HG03575 (cell line): ENCODE data around the gene TCERG1L.

Experiments
- ATAC-seq: cut with Tn5 transposase; IDR thresholded peaks from one replicate; pipeline ENCODE4 v1.9.1; 2021; ENCODE audit not compliant: unreplicated experiment, insufficient number of reproducible peaks, low FRiP score; ENCODE audit errors: extremely low read depth

The TCERG1L gene

DNA sequence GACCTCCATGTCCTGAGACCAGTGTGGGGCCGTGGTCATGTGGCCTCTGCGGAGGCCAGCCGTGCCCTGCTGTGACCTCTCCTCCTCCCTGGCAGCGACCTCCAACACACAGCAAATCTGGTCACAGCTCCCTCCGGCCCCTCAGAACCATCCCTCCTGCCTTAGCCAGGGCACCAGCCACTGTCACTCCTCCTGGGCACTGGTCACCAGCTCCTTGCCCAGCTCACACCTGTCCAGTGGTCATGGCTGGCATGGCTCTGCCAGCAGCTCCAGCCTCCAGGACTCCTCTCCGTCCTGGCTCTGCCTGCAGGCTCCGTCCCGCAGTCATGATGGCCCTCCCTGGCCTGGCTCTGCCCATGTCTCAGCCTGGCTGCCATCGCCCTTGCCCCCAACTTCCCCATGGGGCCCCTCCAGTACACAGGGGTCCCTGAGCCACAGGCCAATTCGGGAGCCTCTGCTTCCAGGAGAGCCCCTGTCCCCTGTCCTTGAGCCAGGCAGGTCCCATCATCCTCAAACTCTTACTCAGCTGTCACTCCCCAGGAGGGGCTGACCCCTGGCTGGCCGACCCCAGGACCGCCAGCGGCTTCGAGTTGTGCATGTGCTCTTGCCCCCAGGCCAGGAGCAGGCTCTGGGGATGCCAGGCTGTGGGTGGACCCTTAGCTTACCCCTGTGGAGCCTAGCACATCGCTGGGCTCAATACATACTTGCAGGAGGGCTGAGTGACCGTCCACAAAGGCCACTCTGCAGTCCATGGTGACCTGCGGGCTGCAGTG, 92.5 kb downstream of the TCERG1L start:
- ATAC-seq, result no peak

DNA sequence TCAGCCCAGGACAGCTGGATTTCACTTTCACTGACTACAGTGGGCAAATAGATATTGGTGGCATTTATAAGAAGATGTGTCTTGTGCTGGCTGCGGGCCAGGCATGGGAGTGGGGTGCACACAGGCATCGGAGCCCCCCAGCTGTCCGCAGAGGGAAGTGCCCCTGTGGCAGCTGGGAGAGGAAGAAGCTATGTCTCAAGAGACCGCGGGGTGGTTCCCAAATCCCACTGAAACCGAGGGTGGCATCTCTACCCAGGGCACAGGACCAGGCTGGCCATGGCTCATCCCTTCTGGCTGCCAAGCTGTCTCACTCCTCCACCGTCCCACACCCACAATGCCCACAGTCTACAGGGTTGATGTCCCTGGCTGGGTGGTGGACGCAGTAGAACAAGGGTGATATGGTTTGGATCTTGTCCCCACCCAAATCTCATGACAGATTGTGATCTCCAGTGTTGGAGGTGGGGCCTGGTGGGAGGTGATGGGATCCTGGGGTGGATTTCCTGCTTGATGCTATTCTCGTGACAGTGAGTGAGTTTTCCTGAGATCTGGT, 94.8 kb downstream of the TCERG1L start:
- no peak for ATAC-seq

DNA sequence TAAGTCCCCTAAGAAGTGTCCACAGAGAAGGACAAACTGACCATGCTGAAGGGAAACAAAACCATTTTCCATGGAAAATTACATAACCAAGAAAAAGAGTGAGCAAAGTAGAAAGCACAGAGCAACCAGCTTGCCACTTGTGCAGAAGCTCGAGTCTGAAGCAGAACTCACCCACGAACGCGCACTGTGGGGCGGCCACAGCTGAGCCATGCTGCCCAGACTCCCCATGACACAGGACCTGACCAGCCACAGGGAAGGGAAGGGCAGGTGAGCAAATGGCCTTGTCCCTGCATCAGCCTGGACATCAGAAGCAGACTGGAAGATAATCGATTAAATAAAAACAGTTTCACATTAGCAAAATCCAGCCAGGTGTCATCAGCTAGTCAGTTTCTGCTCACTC, 95.7 kb downstream of the TCERG1L start:
- no peak for ATAC-seq

DNA sequence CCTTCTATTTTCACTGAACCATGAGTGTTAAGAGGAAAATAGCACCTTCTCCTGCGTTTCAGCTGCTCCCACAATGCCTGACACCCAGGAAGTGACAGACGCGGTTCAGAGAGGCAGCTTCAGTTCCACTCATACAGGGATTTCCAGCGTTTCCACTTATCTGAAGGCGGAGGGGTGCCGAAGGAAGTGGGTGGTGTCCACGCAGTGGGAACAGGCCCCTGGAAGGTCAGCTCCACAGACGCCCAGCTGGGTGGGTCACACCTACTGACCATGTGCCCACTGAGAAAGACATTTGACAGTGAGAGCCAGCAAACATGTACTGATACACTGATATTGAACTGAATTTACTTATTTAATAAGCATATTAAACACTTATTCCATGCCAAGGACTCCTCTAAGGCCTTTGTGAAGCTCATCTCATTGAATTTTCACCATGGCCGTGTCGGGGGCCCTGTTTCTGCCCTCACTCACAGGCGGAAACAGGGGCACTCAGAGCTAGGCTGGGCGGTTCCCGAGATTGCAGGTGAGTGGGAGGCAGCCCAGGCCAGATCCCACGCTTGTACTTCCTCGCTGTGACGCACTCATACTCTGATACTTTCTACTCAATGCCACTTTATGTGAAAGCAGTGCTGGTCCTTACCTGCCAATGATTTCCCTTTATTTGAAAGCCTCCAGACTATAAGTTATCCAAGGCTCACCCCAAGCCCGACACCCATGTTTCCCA, 96.8 kb downstream of the TCERG1L start:
- ATAC-seq, result no peak

DNA sequence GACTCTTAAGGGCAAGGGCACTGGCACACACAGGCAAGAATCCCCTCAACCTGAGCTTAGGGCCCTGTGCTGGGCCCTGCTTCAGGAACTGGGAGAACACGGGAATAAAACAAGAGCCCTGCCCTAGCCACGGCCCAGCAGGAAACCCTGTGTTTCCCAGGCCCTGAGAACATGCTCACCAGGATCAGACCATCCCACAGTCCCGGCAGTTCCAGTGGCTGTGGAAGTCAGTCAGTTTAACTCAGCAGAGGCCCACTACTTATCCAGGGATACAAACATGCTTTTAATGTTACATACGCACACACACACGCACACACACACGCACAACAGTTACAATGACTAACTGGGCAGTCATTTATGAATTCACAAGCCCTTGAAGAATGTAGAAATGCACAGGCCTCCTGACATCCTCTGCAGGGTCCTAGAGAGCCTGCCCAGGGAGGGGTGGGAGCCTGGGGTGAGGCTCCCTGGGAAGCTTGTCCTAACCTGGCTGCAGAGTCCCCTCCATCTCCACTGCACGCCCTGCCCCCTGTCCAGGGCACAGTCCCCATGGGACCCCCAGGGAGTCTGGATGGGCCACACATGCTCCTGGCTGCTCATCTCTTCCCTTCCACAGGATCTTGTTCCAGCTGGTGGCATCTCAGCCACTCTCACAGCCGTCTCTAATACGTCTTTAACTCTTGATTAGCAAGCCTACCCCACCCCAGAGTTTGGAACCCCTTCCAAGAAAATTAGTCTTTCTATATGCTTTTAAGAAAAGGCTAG, 97.6 kb downstream of the TCERG1L start:
- ATAC-seq, result no peak

DNA sequence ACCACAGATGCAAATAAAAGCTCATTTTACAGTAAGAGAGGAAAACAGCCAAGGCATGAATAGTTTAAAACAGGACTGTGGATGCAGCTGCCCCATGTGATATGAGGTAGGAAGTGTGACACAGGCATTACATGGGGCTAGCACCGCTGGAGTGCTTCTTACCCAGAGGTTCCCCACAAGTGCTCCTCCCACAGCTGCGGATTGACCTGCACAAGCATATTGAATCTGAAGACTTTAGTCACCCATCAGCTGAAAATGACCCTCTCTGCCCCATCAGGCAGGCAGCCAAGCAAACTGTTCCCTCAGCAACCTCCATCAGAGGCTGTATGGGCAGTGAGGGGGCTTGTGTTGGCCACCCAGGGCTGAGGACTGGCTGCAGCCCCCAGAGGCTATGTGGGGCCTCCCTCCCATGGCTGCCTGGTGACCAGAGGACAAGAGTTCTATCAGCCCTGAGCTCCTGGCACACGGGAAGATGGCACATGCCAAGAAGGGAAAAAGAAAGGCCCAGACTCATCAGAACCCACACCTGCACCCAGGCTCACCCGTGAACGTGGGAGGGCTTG, 98.7 kb downstream of the TCERG1L start:
- ATAC-seq, result no peak

DNA sequence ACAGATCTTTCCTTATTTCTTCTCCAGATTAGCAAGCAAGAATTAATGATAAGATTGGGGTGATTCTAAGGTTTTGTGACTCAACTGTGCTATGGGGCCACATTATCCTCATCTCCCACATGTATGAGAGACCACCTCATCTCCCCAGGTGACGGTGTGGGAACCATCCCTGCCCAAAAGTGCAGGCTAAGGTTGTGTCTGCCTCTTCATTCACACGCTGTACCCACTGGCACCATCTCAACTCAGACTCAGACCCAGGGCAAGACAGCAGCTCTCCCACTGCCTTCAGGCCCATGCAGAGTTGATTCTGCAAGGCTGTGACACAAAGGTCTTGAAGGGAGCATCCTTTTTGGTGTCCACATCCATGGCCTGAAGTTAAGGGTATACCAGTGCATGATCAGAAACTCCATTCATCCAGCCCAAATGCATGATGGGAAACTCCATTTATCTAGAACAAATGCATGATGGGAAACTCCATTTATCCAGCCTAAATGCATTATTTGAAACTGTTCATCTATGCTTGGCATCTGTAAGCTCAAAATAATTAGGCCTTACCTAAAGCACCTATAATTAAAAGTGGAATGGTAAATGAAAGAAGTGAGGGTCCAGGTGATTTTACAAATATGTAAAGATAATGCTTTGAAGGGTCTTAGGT, 99.4 kb downstream of the TCERG1L start:
- no peak for ATAC-seq

DNA sequence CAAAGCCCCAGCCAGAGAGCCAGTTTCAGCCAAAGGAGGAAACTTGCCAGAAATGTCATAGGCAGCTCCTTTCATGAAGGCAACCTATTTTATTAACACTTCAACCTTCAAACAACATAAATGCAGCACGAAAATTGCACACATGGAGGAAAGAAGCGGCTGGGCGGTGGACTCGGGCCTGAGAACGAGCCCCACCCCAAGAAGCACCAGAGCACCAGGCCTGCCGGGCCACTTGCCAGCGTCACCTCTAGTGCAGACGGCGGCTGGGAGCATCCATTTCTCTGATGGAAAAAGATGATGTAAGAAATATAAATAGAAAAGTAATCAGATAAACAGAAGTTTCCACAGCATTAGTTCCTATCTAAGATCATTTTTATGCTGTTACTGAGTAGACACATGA, 100.0 kb downstream of the TCERG1L start:
- ATAC-seq, result no peak

DNA sequence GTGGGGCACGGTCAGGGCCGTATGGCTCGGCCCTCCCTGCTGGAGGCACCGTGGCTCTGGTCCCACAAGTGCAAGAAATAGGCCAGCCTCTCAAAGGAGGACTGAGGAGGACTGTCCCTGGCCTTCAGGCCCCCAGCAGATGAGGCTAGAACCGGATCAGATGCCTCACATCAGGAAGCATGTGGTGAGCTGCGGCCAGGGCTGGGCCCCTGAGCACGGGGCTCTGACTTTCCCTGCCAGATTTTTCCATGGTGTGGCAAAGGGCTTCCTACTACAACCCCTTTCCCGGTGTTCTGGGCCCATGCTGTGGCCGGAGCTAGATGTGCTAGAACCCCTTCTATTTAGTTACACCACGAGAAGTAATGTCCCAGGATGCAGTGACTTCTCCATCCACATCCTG, 100.4 kb downstream of the TCERG1L start:
- ATAC-seq, result no peak

DNA sequence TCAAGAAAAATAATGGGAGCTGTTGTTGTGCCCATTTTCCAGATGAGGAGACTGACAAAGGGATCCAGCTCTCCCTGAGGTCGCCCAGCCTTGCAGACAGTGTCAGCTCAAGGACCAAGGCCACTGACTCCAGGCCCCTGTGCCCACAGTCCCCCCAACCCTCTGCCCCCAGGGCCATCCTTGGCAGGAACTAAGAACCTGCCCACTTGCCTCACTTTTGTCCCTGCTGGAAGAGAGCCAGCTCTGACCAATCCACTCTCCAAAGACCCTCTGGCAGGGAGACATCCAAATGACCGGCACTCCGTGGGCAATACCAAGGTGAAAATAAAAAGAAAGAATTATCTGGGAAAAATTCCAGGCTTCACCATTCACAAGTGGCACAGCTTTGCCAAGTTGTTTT, 101.3 kb downstream of the TCERG1L start:
- no peak for ATAC-seq

DNA sequence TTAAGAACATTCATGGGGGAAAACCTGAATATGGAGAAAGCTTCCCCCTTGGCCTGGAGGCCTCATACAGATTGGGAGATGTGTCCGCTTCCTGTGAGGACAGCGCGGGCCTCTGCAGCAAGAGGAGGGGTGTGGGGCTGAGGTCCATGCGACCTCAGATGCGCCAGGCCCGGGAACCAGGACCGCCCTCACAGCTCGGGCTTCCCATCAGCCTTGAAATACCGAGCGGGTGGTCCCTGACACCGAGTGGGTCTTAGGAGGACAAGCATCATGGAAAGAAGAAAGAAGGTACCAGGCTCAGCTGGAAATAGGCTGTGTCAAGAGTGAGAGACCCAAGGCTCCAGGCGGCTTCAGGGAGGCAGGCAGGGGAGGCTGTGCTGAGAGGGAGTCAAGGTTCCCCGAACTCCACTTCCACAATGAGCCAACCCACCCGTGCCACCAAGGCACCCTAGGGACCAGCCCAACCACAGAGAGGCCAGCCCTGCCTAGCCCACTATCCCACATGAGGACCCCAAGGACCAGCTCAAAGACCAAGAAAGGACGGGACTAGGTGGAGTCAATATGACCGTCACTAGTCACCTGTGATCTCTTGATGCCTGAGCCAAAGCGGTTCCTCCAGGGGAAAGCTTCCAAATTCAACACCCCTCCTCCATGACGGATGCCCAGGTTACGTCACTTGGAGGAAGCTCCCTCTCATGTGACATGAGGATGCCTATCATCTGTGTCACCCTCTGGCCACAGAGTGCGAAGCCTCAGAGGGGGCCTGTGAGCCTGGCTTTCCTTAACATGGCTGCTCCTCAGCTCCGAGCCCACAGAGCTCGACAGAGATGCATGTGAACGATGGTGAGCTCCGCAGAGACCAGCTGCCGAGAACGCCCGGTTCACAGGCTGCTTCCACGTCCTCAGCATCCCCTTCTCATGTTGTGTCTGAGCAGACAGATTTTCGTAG, 103.7 kb downstream of the TCERG1L start:
- ATAC-seq, result no peak

DNA sequence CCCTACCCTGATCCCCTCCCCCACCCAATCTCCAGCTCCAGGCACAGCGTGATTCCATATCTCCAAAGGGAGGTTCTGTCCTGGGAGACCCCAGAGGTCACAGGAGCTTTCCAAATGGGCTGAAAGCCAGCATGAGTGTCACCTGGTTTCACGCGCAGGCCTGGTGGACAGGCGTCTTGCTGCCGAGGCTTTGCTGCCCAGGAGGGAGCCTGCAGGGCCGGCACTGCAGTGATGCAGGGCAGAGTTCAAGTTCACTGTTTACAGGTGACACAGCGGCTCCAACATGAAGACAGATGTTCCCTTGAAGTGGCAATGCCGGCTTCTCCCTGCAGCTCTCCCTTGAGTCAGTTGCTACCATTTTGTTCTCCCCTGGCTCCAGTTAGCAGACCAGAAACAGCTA, 104.3 kb downstream of the TCERG1L start:
- no peak for ATAC-seq

DNA sequence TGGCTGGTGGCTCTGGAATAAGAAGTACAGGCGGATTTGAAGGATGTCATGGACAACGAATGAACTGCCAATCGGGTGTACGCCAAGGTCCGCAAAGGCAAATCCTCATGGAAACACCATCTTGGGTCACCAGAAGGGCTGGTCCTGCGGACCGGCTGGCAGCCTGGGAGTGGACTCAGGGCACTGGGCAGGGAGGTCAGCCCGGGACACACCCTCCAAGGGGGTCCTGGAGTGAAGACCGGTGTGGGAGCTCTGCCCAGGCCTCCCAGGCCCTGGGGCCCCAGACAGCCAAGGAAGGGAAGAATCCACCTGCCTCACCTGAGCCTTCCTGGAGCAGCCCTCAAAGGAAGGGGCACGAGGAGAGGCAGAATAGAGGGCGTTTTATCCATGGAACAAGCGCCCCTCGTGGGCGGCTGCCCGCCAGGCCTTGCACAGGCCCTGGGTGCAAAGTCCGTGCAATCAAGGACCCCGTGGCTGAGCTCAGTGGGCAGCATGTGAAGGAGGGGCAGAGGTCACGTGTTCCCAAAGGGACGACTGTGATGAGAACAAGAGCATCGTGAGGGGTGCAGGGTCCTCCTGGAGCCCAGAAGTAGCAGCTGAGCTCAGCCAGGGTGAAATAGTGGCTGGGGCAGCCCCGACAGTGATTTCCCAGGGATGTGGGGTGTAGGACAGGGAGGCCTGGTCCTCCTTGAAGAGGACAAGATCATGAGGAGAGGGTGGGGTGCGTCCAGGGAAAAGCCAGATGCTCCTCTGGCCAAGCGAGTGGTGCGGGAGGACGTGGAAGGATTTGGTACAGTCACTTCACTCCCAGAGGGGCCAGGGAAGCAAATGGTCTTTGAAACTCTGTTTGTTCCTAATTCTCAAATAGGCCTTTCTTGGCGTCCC, 105.2 kb downstream of the TCERG1L start:
- no peak for ATAC-seq

DNA sequence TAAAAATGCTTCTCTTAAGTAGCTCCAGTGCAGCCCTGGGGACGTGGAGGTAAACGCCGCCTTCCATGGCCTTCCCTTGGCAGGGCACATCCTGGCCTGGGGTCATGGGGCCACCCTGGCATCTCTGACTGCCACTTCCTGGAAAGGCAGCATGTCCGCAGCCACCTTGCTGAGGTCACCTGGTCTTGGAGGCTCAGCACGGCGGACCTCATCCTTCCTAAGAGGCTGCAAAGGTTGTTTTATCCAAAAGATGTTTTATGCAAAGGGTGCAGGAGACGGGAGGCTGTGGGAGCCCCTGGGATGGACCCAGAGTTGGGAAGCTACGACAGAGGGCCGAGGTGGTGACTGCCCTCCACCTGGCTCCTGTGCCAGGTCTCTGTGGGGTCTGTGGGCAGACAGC, 106.0 kb downstream of the TCERG1L start:
- ATAC-seq, result no peak

DNA sequence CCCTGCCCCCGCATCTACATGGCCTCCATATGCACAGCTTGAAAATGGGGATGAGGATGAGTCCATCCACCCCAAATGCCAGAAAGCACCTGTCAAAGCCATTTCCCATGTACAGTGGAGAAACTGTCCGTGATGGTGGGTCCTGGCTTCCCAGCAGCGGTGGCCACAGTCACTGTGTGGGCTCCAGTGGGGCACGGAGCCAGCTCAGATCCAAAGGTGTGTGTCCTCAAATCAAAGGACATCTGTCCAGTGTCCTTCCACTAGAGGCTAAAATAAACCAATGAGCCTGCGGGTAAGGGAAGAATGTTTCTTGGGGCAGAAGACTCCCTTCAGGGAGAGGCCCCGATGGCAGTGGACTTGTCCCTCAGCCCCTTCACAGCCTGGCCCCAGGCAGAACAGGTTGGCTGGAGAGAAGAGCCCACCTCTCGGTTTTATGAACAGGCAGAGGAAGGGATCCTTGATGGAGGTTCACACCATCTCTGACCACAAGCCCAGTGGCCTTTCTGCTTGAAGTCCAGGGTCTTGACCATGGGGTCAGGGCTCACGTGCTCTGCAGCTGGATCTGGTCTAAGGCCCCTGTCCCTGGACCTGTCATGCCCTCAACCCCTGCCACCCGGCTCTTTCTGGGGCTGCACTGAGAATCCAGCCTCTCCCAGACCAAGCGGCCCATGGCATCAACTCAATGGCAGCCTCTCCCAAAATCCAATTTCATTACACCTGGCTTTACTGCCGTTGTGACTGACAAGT, 106.9 kb downstream of the TCERG1L start:
- ATAC-seq, result no peak
